Neuron (in vitro differentiated cells): ENCODE data around the gene AKR1C1.
"Not testable (repeated sequence)": the region's sequence is repeated elsewhere in the genome, so short reads cannot be mapped to it uniquely, and the experiment has no call there.

ENCODE experiments used
- H2AFZ ChIP-seq: one replicate; pipeline ENCODE4 v1.6.1; 2013; ENCODE audit warnings: low read depth, mild to moderate bottlenecking, inconsistent platforms, low read length, moderate library complexity
- H3K27me3 ChIP-seq: one replicate; pipeline ENCODE4 v1.6.1; 2013; ENCODE audit warnings: low read length; ENCODE audit not compliant: insufficient read depth
- H3K36me3 ChIP-seq: one replicate; pipeline ENCODE4 v1.6.1; 2013; ENCODE audit warnings: low read length; ENCODE audit not compliant: insufficient read depth
- H3K4me1 ChIP-seq: one replicate; pipeline ENCODE4 v1.6.1; 2013; ENCODE audit warnings: low read length; ENCODE audit not compliant: insufficient read depth
- H3K4me3 ChIP-seq: 2 replicates; pipeline ENCODE4 v1.5.1; 2013; ENCODE audit warnings: mild to moderate bottlenecking, low read length, moderate library complexity
- H3K9me3 ChIP-seq: one replicate; pipeline ENCODE4 v1.6.1; 2013; ENCODE audit warnings: low read length

AKR1C1 gene

DNA sequence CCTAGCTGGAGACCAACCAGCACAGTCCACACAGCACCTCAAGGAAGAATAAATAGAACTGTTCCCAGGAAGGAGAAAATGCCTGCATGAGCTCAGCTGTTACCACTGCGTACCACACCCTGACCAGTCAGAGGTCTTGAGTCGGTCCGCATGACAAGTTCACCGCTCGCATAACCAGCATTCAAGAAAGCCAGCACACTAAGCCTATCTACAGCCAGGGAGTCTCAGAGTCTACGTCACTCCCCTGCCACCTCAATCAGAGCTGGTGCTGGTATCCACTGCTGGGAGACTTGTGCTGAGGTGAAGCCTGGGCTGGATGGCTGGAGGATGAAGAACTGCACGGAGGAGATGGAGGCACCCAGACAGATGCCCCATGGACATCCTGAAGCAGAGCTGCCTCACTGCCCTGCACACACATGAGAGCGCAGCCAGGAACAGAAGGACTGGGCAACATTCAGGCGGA is 19.6 kb downstream of the AKR1C1 start:
- Histone ChIP-seq H3K9me3 (no peaks in the 10 kb centered on the region), H2AFZ (no peak overlapping the region), H3K27me3 (no peaks in the 10 kb centered on the region), H3K36me3 (no peaks in the 10 kb centered on the region), H3K4me3 (no peak overlapping the region), H3K4me1 (no peaks in the 10 kb centered on the region)

DNA sequence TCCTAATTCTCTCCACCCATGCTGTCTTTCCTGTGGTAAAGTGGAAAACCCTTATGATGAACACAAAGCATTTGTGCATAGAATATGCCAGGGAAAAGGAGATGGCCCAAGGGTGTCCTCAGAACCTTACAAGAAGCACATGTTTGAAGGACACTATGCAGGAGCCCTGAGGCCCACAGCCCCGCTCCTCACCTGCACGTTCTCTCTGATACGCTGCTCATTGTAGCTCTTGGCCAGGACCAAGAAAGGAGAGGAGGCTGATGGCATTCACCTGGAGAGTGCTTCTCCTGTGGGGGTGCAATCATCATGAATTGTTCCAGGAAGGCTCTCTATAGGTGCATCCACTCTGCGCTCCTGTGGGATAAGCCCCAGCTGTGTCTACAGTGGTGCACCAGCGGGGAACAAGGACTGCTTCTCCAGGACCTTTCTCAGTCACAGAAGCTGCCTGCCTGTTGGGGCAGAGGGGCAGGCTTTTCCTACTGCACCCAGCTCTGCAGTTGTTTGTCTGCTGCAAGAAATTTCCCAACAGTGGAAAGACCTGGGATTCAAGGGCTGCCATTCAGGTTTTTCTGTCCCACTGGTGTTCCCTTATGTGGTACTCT is 20.5 kb downstream of the AKR1C1 start:
- Histone ChIP-seq H3K4me3 (no peak overlapping the region), H3K9me3 (no peaks in the 10 kb centered on the region), H3K4me1 (no peaks in the 10 kb centered on the region), H3K36me3 (no peaks in the 10 kb centered on the region), H2AFZ (no peak overlapping the region), H3K27me3 (no peaks in the 10 kb centered on the region)

DNA sequence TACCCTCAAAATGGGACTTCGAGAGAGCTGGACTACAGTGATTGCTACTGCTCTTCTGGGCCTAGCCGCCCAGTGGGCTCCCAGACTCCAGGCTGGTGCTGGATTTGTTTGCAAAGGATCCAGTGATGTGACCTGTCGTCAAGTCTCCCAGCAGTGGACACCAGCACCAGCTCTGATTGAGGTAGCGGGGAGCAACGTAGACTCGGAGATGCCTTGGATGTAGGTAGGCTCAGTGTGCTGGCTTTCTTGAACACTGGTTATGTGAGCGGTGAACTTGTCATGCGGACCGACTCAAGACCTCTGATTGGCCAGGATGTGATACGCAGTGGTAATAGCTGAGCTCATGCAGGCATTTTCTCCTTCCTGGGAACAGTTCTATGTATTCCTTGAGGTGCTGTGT is 21.0 kb downstream of the AKR1C1 start:
- no peaks in the 10 kb centered on the region for H3K27me3 ChIP-seq
- no peak overlapping the region for H2AFZ ChIP-seq
- no peaks in the 10 kb centered on the region for H3K9me3 ChIP-seq
- no peaks in the 10 kb centered on the region for H3K36me3 ChIP-seq
- no peaks in the 10 kb centered on the region for H3K4me1 ChIP-seq
- H3K4me3 ChIP-seq = no peak overlapping the region

DNA sequence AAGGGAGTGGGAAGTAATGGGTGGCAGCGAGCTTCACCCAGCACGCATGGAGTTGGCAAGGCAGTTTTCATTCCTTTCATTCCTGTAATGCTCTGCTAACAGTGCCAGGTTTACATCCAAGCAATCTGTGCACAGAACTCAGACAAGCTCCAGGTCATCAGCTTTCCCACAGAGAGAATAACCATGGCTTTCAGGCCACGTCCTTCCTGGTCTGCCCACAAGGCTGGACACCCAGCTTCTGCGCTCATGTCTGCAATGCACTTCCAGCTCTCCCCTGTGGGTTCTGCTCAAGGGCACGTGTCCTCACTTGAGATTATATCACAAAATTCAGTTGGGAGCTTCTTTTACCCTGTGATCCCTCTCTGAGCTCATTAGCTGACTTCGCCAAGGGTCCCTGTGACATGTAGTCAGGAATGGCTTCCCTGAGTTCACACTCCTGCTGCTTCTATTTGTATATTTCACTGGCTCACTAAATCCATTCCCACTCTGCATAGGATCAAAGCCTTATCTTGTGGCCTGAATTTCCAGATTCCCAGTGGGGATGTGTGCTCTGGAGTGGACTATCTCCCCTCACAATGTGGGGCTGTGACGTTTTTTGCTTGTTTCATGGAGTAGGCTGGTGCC is 21.9 kb downstream of the AKR1C1 start:
- no peaks in the 10 kb centered on the region for H3K9me3 ChIP-seq
- no peak overlapping the region for H3K4me3 ChIP-seq
- no peaks in the 10 kb centered on the region for H3K27me3 ChIP-seq
- no peaks in the 10 kb centered on the region for H3K36me3 ChIP-seq
- H2AFZ ChIP-seq = no peak overlapping the region
- no peaks in the 10 kb centered on the region for H3K4me1 ChIP-seq

DNA sequence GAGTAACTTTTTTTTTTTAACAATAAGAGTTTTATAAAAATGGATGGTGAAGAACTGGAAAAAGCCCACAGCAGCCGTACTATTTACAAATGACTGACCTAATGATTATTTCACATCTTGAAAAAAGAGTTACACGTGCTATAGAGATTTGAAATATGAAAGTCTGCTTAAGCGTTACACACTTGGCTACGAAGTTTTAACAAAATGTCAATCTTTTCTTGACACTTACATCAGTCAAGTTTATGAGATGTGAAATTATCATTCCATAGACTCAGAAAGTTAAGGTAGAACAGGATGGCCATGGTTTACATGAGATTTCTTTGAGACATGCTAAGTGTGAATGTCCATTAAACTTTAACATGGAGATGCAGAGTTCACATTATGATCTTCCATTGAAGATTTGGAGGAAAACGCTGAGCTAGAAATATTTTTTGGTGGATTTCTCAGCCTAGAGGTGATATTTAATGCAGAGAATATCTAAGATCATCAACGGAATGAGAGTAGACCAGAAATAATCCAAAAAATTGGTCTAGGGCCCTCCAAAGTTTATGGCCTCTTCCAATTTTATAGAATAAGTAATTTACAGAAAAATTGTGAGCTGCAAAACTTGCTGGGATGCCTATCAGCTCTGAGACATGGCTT is 24.9 kb downstream of the AKR1C1 start:
- not testable (repeated sequence) for H3K36me3 ChIP-seq, H3K9me3 ChIP-seq, H3K4me1 ChIP-seq, H3K27me3 ChIP-seq, H3K4me3 ChIP-seq, H2AFZ ChIP-seq

DNA sequence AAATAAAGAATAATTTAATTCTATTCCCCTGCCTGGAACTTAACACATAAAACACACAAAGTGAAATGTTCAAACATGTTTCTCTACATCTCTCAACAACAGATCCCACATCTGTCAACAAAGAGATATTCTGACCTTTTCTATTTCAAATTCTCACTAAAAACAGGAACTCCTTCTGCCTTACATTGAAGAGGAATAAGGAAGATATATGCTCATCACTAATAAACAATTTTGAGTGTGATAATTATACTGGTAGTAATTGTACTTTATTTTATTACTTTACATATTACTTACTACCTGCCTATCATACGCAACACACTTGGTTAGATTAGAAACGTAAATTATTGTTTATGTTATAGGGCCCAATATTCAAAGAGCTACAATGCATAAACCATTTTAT is 27.0 kb downstream of the AKR1C1 start:
- Histone ChIP-seq H3K36me3 (no peaks in the 10 kb centered on the region), H3K4me3 (no peak overlapping the region), H3K27me3 (no peaks in the 10 kb centered on the region), H3K4me1 (no peaks in the 10 kb centered on the region), H2AFZ (no peak overlapping the region), H3K9me3 (no peaks in the 10 kb centered on the region)

DNA sequence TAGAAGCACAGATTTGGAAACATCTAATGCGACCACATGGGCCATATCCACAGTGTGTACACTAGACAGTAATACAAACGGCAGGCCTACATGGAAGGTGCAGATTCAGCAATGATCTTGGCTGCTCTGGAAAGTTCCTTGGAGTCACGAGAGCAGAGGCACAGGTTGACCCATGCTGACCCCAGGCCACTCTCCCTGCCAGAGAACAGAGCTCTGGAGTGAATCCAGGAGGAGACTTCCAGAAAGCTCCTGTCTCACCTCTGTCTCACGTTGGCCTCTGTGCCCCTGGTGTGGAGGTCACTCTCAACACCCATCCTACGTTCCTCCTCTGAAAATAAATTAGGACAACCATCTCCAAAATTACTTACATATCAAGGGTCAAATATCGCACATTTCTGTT is 28.2 kb downstream of the AKR1C1 start:
- not testable (repeated sequence) for H3K9me3 ChIP-seq, H3K4me1 ChIP-seq, H3K27me3 ChIP-seq, H2AFZ ChIP-seq, H3K36me3 ChIP-seq, H3K4me3 ChIP-seq

DNA sequence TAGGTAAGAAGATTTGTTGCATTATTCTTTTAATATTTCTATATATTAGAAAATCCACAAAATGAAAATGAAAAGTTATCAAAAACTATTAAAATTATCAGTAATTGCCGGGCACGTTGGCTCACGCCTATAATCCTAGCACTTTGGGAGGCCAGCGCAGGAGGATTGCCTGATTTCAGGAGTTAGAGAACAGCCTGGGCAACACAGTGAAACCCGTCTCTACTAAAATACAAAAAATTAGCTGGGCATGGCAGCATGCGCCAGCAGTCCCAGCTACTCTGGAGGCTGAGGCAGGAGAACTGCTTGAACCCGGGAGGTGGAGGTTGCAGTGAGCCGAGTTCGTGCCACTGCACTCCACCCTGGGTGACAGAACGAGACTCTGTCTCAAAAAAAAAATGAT is 29.3 kb downstream of the AKR1C1 start:
- H3K27me3 ChIP-seq, H2AFZ ChIP-seq, H3K4me1 ChIP-seq, H3K36me3 ChIP-seq, H3K9me3 ChIP-seq, H3K4me3 ChIP-seq: not testable (repeated sequence)

DNA sequence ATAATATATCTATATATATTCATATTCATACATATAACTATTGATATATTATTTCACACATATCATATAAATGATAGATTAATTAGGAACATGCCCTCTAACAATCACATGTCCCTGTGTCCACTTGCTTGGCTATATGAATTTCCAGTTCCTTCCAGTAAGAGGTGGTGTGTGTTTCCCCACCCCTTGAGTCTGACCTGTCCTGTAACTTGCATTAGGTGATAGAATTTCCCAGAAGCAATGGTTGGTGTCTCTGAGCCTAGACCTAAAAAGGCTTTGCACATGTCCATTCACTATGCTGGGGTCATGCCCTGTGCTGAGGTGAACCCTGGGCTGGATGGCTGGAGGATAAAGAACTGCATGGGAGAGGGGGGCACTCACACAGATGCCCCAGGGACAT is 31.0 kb downstream of the AKR1C1 start:
- H3K4me3 ChIP-seq, H3K36me3 ChIP-seq, H3K4me1 ChIP-seq, H2AFZ ChIP-seq, H3K9me3 ChIP-seq, H3K27me3 ChIP-seq: not testable (repeated sequence)

DNA sequence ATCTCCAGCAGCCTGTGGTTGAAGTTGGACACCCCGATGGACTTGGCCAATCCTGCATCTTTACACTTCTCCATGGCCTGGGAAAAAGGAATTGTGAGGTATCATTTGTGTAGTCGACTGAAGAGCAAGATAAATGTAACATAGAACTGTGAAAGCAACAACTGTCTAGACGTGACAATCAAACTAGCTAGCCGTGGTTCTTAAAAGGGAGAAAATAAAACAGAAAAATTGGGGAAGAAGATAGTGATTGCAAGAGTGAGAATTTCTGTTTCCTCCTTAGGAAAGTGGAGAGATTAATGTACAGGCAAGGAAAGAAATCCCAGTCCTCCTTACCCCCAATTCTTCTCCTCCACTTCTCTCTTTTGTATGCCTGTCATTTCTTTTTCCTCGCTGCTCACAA is 35.5 kb downstream of the AKR1C1 start:
- Histone ChIP-seq H3K9me3 (no peaks in the 10 kb centered on the region), H3K4me1 (no peaks in the 10 kb centered on the region), H3K36me3 (no peaks in the 10 kb centered on the region), H3K27me3 (no peaks in the 10 kb centered on the region), H2AFZ (no peak overlapping the region), H3K4me3 (no peak overlapping the region)

DNA sequence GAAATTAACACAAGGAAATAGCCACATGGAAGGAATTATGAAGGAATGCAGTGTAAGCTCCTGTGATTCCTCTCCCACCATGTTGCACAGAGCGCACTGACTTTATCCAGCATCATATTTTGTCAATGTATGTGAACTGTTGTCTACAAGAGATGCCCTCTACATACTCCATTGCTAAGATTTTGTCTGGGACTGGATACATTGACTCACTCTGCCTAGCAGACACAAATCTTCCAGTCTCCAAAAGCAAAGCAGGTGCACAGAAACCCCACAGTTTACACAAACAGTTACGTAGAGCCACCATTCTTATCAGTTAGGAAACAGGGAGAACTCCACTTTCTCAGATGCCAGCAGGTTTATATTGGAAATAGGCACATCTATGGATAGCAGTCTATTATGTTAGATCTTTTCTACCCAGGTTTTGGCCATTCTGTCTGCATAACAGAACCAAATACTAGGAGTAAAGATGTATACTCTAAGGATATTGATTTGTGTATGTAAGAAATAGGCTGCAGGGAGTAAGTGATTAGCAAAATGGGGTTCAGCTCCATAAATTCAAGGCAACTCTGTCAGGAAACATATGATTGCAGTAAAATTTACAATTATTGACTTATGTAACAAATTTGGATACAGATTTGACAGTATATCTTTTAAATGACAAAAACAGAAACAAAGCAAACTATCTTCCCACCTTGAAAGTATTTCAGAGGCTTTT is 39.0 kb downstream of the AKR1C1 start:
- Histone ChIP-seq H3K27me3 (no peaks in the 10 kb centered on the region), H3K4me3 (no peak overlapping the region), H3K4me1 (no peaks in the 10 kb centered on the region), H3K36me3 (no peaks in the 10 kb centered on the region), H2AFZ (no peak overlapping the region), H3K9me3 (no peaks in the 10 kb centered on the region)

DNA sequence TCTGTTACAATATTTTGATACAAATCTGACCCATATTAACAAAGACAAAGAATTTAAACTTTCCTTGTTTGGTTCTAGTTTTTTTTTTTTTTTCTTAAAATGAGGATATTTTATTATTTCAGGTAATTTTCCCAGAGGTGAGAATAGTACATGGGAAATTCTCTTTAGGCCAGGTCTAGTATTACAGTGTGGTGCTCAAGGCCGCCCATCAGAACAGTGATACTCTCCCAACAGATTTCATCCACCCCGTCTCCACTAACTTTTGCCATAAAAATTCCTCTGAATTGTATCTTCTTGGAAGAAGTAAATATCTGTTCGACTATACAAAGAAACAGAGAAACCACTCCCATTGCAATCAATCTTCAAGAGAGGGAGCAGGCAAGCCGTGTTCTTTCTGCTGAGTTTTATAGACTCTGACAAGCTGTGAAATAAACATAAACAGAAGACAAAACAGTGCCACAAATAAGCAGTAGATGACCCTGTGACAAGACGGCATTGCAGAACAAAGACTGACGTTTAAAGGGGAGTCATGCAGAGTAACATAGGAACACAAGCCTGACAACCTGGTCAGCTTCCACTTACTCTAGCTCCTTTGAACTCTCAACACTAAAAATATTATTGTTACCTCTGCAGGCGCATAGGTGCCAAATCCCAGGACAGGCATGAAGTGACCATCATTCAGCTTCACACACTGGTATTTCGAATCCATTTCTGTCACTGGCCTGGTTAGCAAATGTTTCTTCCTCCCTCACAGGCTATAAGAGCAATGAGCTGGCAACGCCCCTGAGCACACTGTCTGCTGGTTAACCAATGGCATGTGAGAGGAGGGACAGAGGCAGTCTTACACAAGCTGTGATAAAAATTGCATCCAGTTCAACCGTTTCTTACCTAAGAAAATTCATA is 40.2 kb downstream of the AKR1C1 start, which contains the start of gene AKR1C2:
TSS of gene AKR1C2 (minus strand) at position 731 of the 903 bp plus-strand sequence. CDS start at position 709, 22 bp downstream.
- not testable (repeated sequence) for H2AFZ ChIP-seq, H3K36me3 ChIP-seq, H3K27me3 ChIP-seq, H3K4me3 ChIP-seq, H3K9me3 ChIP-seq, H3K4me1 ChIP-seq

DNA sequence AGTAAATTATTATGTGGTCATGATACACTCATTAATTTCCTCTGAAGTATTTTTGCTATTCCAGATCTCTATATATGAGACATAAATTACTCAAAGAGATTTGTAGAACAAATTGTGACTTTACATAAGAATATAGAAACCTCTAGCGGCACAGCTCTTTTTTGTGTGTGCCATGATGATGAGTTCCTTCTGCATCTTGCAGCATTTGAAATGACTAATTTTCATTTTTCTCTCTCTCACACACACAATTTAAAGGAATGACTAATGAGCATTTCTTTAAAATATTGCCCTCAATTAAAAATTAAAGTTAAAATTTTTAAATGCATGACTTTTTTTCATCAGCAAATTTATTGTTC is 40.8 kb downstream of the AKR1C1 start:
- H3K36me3 ChIP-seq, H3K4me1 ChIP-seq, H2AFZ ChIP-seq, H3K9me3 ChIP-seq, H3K27me3 ChIP-seq, H3K4me3 ChIP-seq: not testable (repeated sequence)
